ENCODE data around the gene PYGO2.

GRCh38 chr1:154940213-154940560, 21.4 kb downstream of the PYGO2 start:
- TF ChIP-seq ERG (CRISPR knock-in tag; IDR thresholded peaks at IDR 0.05) (no peak), USF2 (CRISPR knock-in tag; IDR thresholded peaks at IDR 0.05) (no peak), ZBTB21 (CRISPR knock-in tag; IDR thresholded peaks at IDR 0.05; ENCODE audit: borderline replicate concordance) (no peak), ETV6 (CRISPR knock-in tag; IDR thresholded peaks at IDR 0.05) (no peak)

Data from WTC11 (cell line).